Tibial nerve (tissue), 3 donors: ENCODE data around the gene AGL.

ENCODE experiments used
- CTCF ChIP-seq, 5 experiments: fragments of 200-600 bp in 3 of 5; fragments of 450-650 bp in 2 of 5; sonication (generic) in 3 of 5; IDR thresholded peaks; one replicate each; pipeline ENCODE4 v1.5.1; 2016 to 2019; ENCODE audit warnings: antibody characterized with exemption in 5 of 5, mild to moderate bottlenecking in 3 of 5, moderate library complexity in 2 of 5
- POLR2A ChIP-seq, 2 donors: fragments of 450-650 bp; IDR thresholded peaks; one replicate each; pipeline ENCODE4 v1.6.1; 2017; ENCODE audit warnings: antibody characterized with exemption in 2 of 2, mild to moderate bottlenecking in 2 of 2, moderate library complexity in 2 of 2

- TF ChIP-seq POLR2A (IDR thresholded peaks at IDR 0.05) (no peak), CTCF (IDR thresholded peaks at IDR 0.05) (no peak)
Measured at GRCh38 chr1:99849413-99849743, 783 bp upstream of the AGL start.
